ENCODE data around the gene BRAP. TPM values are rescaled to one million over a fixed set of nuclear protein-coding genes. Genes with fewer than 3 reads are reported as not detected.

The BRAP gene
- total RNA-seq, 2 donors from 2014 or later, result 10.1 to 13.4 TPM

Other genes with a start within 250 kb of the BRAP start
- gene ATXN2, start 86.6 kb downstream of the BRAP start, total RNA-seq, result 10 to 100 TPM; 33.4 to 36.6 TPM
- gene ACAD10, start 97 bp upstream of the BRAP start, total RNA-seq, result 10 to 100 TPM; 13.0 to 18.2 TPM
- gene ALDH2, start 81.0 kb upstream of the BRAP start, total RNA-seq, result 100 to 1,000 TPM; 157 to 158 TPM
- gene MAPKAPK5, start 156.3 kb upstream of the BRAP start, total RNA-seq, result 10 to 100 TPM; 30.9 to 42.5 TPM

All from right atrium auricular region (tissue), 2 donors.